Measurements from ENCODE around the gene CENPP. TPM values are rescaled to one million over a fixed set of nuclear protein-coding genes. Genes with fewer than 3 reads are reported as not detected.

The CENPP gene
- total RNA-seq, 4 donors from 2014 or later = 0.98 to 7.9 (median 5.4) TPM

- TF ChIP-seq, protein P1, sequence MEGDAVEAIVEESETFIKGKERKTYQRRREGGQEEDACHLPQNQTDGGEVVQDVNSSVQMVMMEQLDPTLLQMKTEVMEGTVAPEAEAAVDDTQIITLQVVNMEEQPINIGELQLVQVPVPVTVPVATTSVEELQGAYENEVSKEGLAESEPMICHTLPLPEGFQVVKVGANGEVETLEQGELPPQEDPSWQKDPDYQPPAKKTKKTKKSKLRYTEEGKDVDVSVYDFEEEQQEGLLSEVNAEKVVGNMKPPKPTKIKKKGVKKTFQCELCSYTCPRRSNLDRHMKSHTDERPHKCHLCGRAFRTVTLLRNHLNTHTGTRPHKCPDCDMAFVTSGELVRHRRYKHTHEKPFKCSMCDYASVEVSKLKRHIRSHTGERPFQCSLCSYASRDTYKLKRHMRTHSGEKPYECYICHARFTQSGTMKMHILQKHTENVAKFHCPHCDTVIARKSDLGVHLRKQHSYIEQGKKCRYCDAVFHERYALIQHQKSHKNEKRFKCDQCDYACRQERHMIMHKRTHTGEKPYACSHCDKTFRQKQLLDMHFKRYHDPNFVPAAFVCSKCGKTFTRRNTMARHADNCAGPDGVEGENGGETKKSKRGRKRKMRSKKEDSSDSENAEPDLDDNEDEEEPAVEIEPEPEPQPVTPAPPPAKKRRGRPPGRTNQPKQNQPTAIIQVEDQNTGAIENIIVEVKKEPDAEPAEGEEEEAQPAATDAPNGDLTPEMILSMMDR (IDR thresholded peaks at IDR 0.05; ENCODE audit: low read depth) = no peak
Observed at GRCh38 chr9:92663126-92663525, 337.4 kb downstream of the CENPP start.

- TF ChIP-seq, protein P1 (IDR thresholded peaks at IDR 0.05; ENCODE audit: low read depth) = no peak
Observed at GRCh38 chr9:92663951-92664350, 338.2 kb downstream of the CENPP start.

DNA sequence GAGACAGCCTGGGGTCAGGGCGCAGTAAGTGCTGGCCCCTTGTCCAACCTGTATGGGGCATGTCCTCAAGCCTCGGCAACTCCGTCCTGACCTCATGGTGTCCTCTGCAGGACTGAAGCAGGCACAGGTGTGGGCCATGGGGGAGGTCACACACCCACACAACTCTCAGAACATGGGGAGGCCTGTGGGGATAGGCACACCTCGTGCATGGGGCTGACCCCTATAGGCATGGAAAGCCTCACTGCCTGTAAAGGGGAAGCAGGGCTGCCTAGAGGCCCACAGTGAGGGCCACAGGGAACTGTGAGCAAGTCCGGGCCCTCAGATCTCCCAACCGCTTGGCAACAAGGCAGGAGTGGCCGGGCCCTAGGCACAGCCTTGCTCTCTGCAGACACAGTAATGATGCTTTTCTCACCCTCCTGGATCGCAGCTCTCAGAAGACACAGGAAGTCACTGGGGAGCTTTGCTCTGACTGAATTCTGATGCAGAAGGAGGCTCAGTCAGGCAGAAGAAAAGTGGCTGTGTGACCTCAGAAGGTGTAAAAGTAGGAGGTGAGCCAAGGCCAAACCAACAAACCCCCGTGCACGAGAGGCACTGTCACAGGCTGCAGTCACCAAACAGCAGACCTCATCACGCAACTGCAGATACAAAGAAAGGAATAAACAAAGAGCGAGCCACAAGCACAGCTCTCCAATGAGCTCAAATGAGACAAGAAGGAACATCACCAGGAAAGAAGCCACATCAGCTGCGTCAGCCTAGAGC, 338.8 kb downstream of the CENPP start:
- TF ChIP-seq, protein P1 (IDR thresholded peaks at IDR 0.05; ENCODE audit: low read depth) = no peak

DNA sequence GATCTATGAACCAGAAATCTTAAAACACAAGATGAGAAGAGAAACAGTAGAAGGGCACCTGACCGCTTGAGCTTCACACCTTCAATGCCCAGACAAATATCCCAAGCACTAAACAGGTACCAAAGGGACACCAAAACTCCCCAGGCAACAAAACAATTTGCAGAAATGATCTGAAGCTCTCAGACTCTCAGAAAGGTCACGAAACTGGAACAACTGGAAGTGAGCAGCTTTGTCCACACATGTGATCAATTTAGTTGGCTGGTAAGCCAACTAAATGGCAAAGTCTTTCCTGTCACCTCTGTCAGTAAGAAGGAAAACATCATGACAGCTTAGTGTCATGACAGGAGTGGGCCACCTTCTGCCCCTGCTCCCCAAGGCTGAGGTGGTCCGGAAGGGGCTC, 340.1 kb downstream of the CENPP start:
- TF ChIP-seq, protein P1 (IDR thresholded peaks at IDR 0.05; ENCODE audit: low read depth) = no peak

DNA sequence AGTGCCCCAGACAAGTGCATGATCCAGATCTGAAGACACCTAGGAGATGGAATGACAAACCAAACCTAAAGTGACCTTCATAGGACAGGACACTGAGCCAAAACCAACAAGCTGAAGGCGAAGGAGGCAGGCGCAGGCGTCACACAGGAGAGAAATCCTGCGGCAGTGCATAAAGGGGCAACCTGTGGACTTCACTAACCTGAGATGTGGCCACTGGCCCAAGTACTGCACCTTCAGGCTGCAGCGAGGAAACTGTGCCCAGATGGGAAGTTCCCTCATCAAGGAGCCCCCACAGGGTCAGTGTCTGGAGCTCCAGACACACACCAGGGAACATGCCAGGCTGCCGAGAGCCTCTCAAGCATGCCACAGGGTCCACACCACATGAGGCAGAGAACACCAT, 340.5 kb downstream of the CENPP start:
- TF ChIP-seq, protein P1 (IDR thresholded peaks at IDR 0.05; ENCODE audit: low read depth) = no peak

- TF ChIP-seq, protein P1 (IDR thresholded peaks at IDR 0.05; ENCODE audit: low read depth) = no peak
Observed at GRCh38 chr9:92666912-92667532, 341.3 kb downstream of the CENPP start.

DNA sequence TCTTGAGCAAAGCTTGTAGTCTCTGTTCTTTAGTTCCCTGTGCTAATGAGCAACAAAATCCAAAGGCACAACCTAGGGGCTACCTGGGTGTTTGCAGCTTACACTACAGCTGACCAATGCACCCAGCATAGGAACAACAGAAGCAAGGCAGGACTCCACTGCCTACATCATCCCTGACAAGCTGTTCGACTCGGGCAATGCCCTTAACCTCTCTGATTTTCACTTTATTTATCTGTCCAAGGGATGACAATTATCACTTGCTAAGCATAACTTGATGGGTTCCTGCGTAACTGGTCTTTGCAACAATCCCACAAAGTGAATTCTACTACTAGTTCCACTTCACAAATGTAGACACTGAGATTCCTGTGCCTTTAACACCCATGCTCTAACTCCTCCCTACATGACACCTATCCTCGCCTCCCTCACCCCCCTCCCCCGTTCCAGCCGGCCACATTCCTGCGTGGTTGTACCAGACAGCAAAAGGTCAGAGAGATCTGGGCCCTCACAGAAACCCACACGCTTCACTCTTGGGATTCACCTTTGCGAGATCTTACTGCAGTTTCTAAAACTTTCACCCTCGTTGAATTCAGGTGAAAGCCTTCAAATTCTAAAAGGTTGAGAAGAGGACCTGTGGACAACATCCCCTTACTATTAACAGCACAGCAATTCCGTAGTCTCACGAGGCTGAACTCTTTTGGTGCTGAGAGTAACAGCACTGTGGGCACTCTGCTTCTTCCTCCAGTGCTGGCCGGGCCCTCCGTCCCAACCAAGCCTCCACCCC, 343.2 kb downstream of the CENPP start:
- TF ChIP-seq, protein P1 (IDR thresholded peaks at IDR 0.05; ENCODE audit: low read depth) = no peak
